GM19240 (cell line): ENCODE data around the gene SUPT4H1.

Experiments used
- DNase-seq: peaks from one replicate; pipeline ENCODE4 v3.0.0; 2011; ENCODE audit warnings: low spot score; ENCODE audit not compliant: insufficient read length

The SUPT4H1 gene

GRCh38 chr17:58364270-58364942 is 12.4 kb upstream of the SUPT4H1 start:
- no peak for DNase-seq

GRCh38 chr17:58363457-58364185 is 11.6 kb upstream of the SUPT4H1 start:
- DNase-seq, result no peak

GRCh38 chr17:58362368-58363014 is 10.5 kb upstream of the SUPT4H1 start:
- no peak for DNase-seq

- DNase-seq, result no peak
Observed at GRCh38 chr17:58360296-58361063, 8.5 kb upstream of the SUPT4H1 start.

GRCh38 chr17:58358408-58359172 is 6.6 kb upstream of the SUPT4H1 start:
- no peak for DNase-seq

- no peak for DNase-seq
Observed at GRCh38 chr17:58357312-58358297, 5.6 kb upstream of the SUPT4H1 start.

GRCh38 chr17:58356231-58356630 is 4.2 kb upstream of the SUPT4H1 start:
- no peak for DNase-seq

GRCh38 chr17:58354541-58355216 is 2.7 kb upstream of the SUPT4H1 start:
- no peak for DNase-seq

GRCh38 chr17:58353389-58353825 is 1.4 kb upstream of the SUPT4H1 start:
- no peak for DNase-seq

GRCh38 chr17:58352596-58353388 is 791 bp upstream of the SUPT4H1 start:
- no peak for DNase-seq

GRCh38 chr17:58351182-58351581 is 819 bp downstream of the SUPT4H1 start:
- no peak for DNase-seq

GRCh38 chr17:58348038-58348437 is 4.0 kb downstream of the SUPT4H1 start:
- no peak for DNase-seq

GRCh38 chr17:58345500-58345899 is 6.5 kb downstream of the SUPT4H1 start:
- no peak for DNase-seq

GRCh38 chr17:58344791-58345157 is 7.2 kb downstream of the SUPT4H1 start:
- no peak for DNase-seq

- no peak for DNase-seq
Observed at GRCh38 chr17:58344047-58344790, 7.8 kb downstream of the SUPT4H1 start.

- DNase-seq, result no peak
Observed at GRCh38 chr17:58343131-58343530, 8.9 kb downstream of the SUPT4H1 start.

- DNase-seq, result no peak
Observed at GRCh38 chr17:58341861-58342475, 10.0 kb downstream of the SUPT4H1 start.
